ENCODE measurements around the gene SLC66A3.

SLC66A3 gene

GRCh38 chr2:11203480-11203879 is 48.2 kb downstream of the SLC66A3 start:
- CTCF ChIA-PET = interaction anchor here (0.6 to 1.5 kb wide), 9 partner anchors 11 to 381 kb away, joined by 3 to 5 read pairs (median 3); no protein-coding TSS in a partner anchor
- H3K4me1 ChIP-seq (ENCODE audit: control insufficient read depth, insufficient read depth, low read length) = no peaks in the 10 kb centered on the region
- H3K9me3 ChIP-seq (ENCODE audit: control insufficient read depth, insufficient read depth, low read depth, low read length) = no peaks in the 10 kb centered on the region
- no peak overlapping the region for H3K4me3 ChIP-seq (ENCODE audit: low read depth, low read length)
- H3K36me3 ChIP-seq (ENCODE audit: control insufficient read depth in 2 of 2, insufficient read depth in 1 of 2, low read length in 2 of 2) = peaks cover 15 to 45% of the 10 kb centered on the region in 2 experiments
- H3K27ac ChIP-seq (ENCODE audit: extremely low read depth, low read depth, low read length) = no peak overlapping the region
- POLR2A ChIA-PET = interaction anchor here (0.6 kb wide), 1 partner anchor 241 kb away, joined by 5 read pairs; no protein-coding TSS in a partner anchor
- TF ChIP-seq EGR2 (tag by site-specific recombination; IDR thresholded peaks at IDR 0.05; ENCODE audit: low read depth) (no peak), SCRT1 (tag by site-specific recombination; IDR thresholded peaks at IDR 0.05; ENCODE audit: borderline replicate concordance) (no peak), ZNF549 (tag by site-specific recombination; IDR thresholded peaks at IDR 0.05) (no peak), OVOL3 (tag by site-specific recombination; IDR thresholded peaks at IDR 0.05) (no peak), ZNF221 (tag by site-specific recombination; IDR thresholded peaks at IDR 0.05; ENCODE audit: borderline replicate concordance) (no peak), ZNF629 (tag by site-specific recombination; IDR thresholded peaks at IDR 0.05) (peak; percentile 55), ZNF792 (tag by site-specific recombination; IDR thresholded peaks at IDR 0.05) (no peak), ZBTB44 (tag by site-specific recombination; IDR thresholded peaks at IDR 0.05) (no peak), ZNF341 (tag by site-specific recombination; IDR thresholded peaks at IDR 0.05; ENCODE audit: low read depth) (no peak), YY2 (tag by site-specific recombination; IDR thresholded peaks at IDR 0.05) (no peak), ZNF157 (tag by site-specific recombination; IDR thresholded peaks at IDR 0.05) (no peak), ZNF10 (tag by site-specific recombination; IDR thresholded peaks at IDR 0.05) (peak; percentile 79; the same call in 1 of the 2 replicates), ZNF776 (tag by site-specific recombination; IDR thresholded peaks at IDR 0.05; ENCODE audit: borderline replicate concordance) (no peak), YY1 (tag by site-specific recombination; IDR thresholded peaks at IDR 0.05) (no peak), SP7 (tag by site-specific recombination; IDR thresholded peaks at IDR 0.05) (peak; percentile 71), ZNF596 (tag by site-specific recombination; IDR thresholded peaks at IDR 0.05) (no peak), HIC1 (tag by site-specific recombination; IDR thresholded peaks at IDR 0.05) (no peak), ZNF621 (tag by site-specific recombination; IDR thresholded peaks at IDR 0.05) (no peak), GLIS1 (tag by site-specific recombination; IDR thresholded peaks at IDR 0.05) (no peak), ZNF169 (tag by site-specific recombination; IDR thresholded peaks at IDR 0.05) (no peak), PRDM6 (tag by site-specific recombination; IDR thresholded peaks at IDR 0.05) (peak; percentile 85), ZNF510 (tag by site-specific recombination; IDR thresholded peaks at IDR 0.05; ENCODE audit: insufficient replicate concordance) (no peak), ZSCAN5A (tag by site-specific recombination; IDR thresholded peaks at IDR 0.05) (no peak), ZNF623 (tag by site-specific recombination; IDR thresholded peaks at IDR 0.05) (no peak), ZSCAN18 (tag by site-specific recombination; IDR thresholded peaks at IDR 0.05) (no peak), ZNF175 (tag by site-specific recombination; IDR thresholded peaks at IDR 0.05) (no peak), CTCF (tag by site-specific recombination; IDR thresholded peaks at IDR 0.05) (no peak), ZXDB (tag by site-specific recombination; IDR thresholded peaks at IDR 0.05) (no peak), ZNF843 (tag by site-specific recombination; IDR thresholded peaks at IDR 0.05) (no peak)
